Natural killer cell (primary cell): ENCODE measurements around the gene PAQR5. TPM values are rescaled to one million over a fixed set of nuclear protein-coding genes. Genes with fewer than 3 reads are reported as not detected.

Experiments used
- ATAC-seq, 3 donors: fragments of 150-1000 bp in 2 of 3; fragments of 200-7000 bp in 1 of 3; cut with Tn5 transposase; 1 replicate in 1 of 3; 2 replicates in 2 of 3; pipeline ENCODE4 v1.10.0; 2021; ENCODE audit warnings: mild to moderate bottlenecking in 2 of 3, moderate library complexity in 2 of 3
- DNase-seq, 2 donors: peaks; one replicate each; pipeline versions ENCODE4 v3.0.0 to v3.0.0-alpha.2; 2013 to 2021; ENCODE audit warnings: mixed read lengths in 1 of 2
- H3K27ac ChIP-seq: one replicate; pipeline ENCODE4 v1.5.1; 2013; ENCODE audit warnings: mild to moderate bottlenecking, low read length
- H3K27me3 ChIP-seq: one replicate; pipeline ENCODE4 v1.6.1; 2013; ENCODE audit warnings: low read length; ENCODE audit not compliant: control insufficient read depth, insufficient read depth
- H3K36me3 ChIP-seq: one replicate; pipeline ENCODE4 v1.6.1; 2013; ENCODE audit warnings: low read length; ENCODE audit not compliant: control insufficient read depth, insufficient read depth
- H3K4me1 ChIP-seq: one replicate; pipeline ENCODE4 v1.6.1; 2013; ENCODE audit warnings: low read length; ENCODE audit not compliant: control insufficient read depth, insufficient read depth
- H3K4me3 ChIP-seq: one replicate; pipeline ENCODE4 v1.5.1; 2013; ENCODE audit warnings: low read length
- H3K9me3 ChIP-seq: one replicate; pipeline ENCODE4 v1.6.1; 2013; ENCODE audit warnings: low read length; ENCODE audit not compliant: control insufficient read depth, insufficient read depth
- H3K27ac Mint-ChIP-seq, 2 donors: one replicate each; pipeline ENCODE4 v1.8.0; 2022; ENCODE audit warnings: mild to moderate bottlenecking in 2 of 2, mixed read lengths in 2 of 2, moderate library complexity in 1 of 2
- H3K27me3 Mint-ChIP-seq, 2 donors: one replicate each; pipeline ENCODE4 v1.8.0; 2022; ENCODE audit warnings: low read depth in 2 of 2, mixed read lengths in 2 of 2
- H3K36me3 Mint-ChIP-seq: one replicate; pipeline ENCODE4 v1.8.0; 2022; ENCODE audit warnings: mixed read lengths
- H3K4me1 Mint-ChIP-seq, 2 donors: one replicate each; pipeline ENCODE4 v1.8.0; 2022; ENCODE audit warnings: mixed read lengths in 2 of 2
- H3K4me3 Mint-ChIP-seq: one replicate; pipeline ENCODE4 v1.8.0; 2022; ENCODE audit warnings: mild to moderate bottlenecking, moderate library complexity, mixed read lengths
- H3K9me3 Mint-ChIP-seq, 2 donors: one replicate each; pipeline ENCODE4 v1.8.0; 2022; ENCODE audit warnings: mixed read lengths in 2 of 2
- WGBS: methylation state at CpG from one replicate; pipeline ENCODE4 v1.1.7; 2013; ENCODE audit warnings: missing lambda C conversion rate; ENCODE audit not compliant: insufficient coverage; 5-methylcytosine and 5-hydroxymethylcytosine counted together
- intact Hi-C: fragments of 100-400 bp; cut with micrococcal nuclease; formaldehyde crosslinking; loops from one replicate; pipeline ENCODE4 v1.14.2; 2022
- total RNA-seq, 4 donors: library from RNA; stranded (reverse); fragments of 120-200 nt in 1 of 4; gene quantifications; one replicate each; pipeline versions ENCODE4 v1.2.3 to v1.2.4, GENCODE V29; 2013 to 2022
- TF ChIP-seq, protein P1 (sequence below): fragments of 200-600 bp; IDR thresholded peaks from one replicate; pipeline ENCODE4 v1.8.0; 2022; ENCODE audit warnings: antibody characterized with exemption

Gene PAQR5
- total RNA-seq, 3 donors from 2014 or later (not counting 1 experiment from before 2014, with no cell fraction given) = 0.40 to 1.1 (median 0.59) TPM

GRCh38 chr15:69319384-69320375, 21.0 kb downstream of the PAQR5 start:
- Mint-ChIP-seq H3K27me3 (peaks cover 5 to 12% of the 10 kb centered on the region in 2 donors), H3K4me3 (no peak overlapping the region), H3K9me3 (no peaks in the 10 kb centered on the region), H3K4me1 (no peaks in the 10 kb centered on the region), H3K27ac (no peak overlapping the region), H3K36me3 (no peaks in the 10 kb centered on the region)
- TF ChIP-seq, protein P1, sequence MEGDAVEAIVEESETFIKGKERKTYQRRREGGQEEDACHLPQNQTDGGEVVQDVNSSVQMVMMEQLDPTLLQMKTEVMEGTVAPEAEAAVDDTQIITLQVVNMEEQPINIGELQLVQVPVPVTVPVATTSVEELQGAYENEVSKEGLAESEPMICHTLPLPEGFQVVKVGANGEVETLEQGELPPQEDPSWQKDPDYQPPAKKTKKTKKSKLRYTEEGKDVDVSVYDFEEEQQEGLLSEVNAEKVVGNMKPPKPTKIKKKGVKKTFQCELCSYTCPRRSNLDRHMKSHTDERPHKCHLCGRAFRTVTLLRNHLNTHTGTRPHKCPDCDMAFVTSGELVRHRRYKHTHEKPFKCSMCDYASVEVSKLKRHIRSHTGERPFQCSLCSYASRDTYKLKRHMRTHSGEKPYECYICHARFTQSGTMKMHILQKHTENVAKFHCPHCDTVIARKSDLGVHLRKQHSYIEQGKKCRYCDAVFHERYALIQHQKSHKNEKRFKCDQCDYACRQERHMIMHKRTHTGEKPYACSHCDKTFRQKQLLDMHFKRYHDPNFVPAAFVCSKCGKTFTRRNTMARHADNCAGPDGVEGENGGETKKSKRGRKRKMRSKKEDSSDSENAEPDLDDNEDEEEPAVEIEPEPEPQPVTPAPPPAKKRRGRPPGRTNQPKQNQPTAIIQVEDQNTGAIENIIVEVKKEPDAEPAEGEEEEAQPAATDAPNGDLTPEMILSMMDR = no peak
- DNase-seq = no peak
- no peaks in the 10 kb centered on the region for H3K4me1 ChIP-seq
- no peaks in the 10 kb centered on the region for H3K27me3 ChIP-seq
- no peak overlapping the region for H3K27ac ChIP-seq
- H3K4me3 ChIP-seq = no peak overlapping the region
- intact Hi-C loops = no loop called here
- ATAC-seq = peak in 1 of 3 donors; percentile 61
- WGBS = 38% methylated on average over 18 of the region's 19 CpGs
- no peaks in the 10 kb centered on the region for H3K9me3 ChIP-seq
- no peaks in the 10 kb centered on the region for H3K36me3 ChIP-seq

DNA sequence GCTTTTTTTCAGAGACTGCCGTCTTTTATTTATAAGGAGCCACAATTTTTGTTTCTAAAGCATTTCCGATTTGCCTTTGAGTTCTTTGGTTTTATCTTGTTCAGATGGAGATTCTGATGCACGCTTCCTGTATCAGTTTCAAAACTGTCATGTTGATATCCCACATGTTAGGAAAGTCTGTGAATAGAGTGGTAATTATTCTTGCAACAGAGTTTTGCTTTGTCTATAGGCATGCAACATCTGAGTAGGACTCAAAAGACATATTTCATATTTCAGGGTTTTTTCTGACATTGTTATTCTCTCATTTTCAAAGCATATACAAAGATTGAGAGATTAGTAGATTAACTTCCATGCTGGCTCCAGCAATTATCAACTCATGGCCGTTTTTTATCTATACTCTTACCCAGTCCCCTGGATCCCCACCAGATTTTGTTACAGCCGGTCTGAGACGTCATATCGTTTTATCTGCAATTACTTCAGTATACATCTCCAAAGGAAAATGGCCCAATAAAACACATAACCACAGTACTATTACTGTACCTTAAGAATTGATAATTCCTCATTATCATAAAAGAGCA, 22.4 kb downstream of the PAQR5 start:
- Histone ChIP-seq H3K27me3 (no peaks in the 10 kb centered on the region), H3K4me3 (no peak overlapping the region), H3K27ac (no peak overlapping the region), H3K9me3 (no peaks in the 10 kb centered on the region), H3K36me3 (no peaks in the 10 kb centered on the region), H3K4me1 (no peaks in the 10 kb centered on the region)
- H3K9me3 Mint-ChIP-seq = no peaks in the 10 kb centered on the region
- whole genome bisulfite sequencing = 64% methylated on average over 7 of the region's 7 CpGs
- ATAC-seq (no peak), DNase-seq (no peak)
- TF ChIP-seq, protein P1 = no peak
- no peak overlapping the region for H3K4me3 Mint-ChIP-seq
- peaks cover 5 to 20% of the 10 kb centered on the region in 2 donors for H3K27me3 Mint-ChIP-seq
- no peaks in the 10 kb centered on the region for H3K4me1 Mint-ChIP-seq
- intact Hi-C loops = no loop called here
- H3K36me3 Mint-ChIP-seq = no peaks in the 10 kb centered on the region
- no peak overlapping the region for H3K27ac Mint-ChIP-seq

DNA sequence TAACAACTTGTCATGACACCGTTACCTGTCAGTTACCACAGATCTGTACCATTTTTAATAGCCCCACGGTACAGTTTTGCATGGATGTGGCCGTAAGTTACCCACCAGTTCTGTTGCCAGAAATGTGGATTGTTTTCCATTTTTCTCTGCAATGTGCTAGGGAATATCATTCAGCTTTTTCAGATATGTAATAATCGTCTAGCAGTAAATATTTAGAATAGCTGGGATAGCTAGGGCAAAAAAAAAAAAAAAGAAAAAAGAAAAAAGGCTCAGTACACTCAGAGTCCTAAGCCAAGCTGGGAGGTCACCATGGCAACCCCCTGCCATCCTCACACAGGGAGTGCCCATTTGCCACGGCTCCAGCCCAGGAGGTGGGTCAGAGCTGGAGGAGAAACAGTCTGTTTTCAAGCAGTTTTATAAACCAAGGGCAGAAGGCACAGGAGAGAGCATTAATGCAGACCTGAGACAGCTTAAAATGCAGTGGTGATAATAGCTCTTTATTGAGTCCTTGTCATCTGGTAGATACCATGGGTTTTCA, 25.2 kb downstream of the PAQR5 start:
- ATAC-seq = no peak
- H3K4me3 Mint-ChIP-seq = no peak overlapping the region
- WGBS = 86% methylated on average over 4 of the region's 5 CpGs

More for the DNA sequence above, 25.2 kb downstream of the PAQR5 start:
- Mint-ChIP-seq H3K27me3 (peaks cover 8 to 20% of the 10 kb centered on the region in 2 donors), H3K4me1 (no peaks in the 10 kb centered on the region), H3K27ac (no peak overlapping the region), H3K9me3 (no peaks in the 10 kb centered on the region), H3K36me3 (no peaks in the 10 kb centered on the region)
- no peaks in the 10 kb centered on the region for H3K4me1 ChIP-seq
- intact Hi-C loops = no loop called here
- H3K9me3 ChIP-seq = no peaks in the 10 kb centered on the region
- no peak overlapping the region for H3K27ac ChIP-seq
- TF ChIP-seq, protein P1 = no peak
- H3K36me3 ChIP-seq = no peaks in the 10 kb centered on the region
- H3K27me3 ChIP-seq = no peaks in the 10 kb centered on the region
- DNase-seq = no peak
- no peak overlapping the region for H3K4me3 ChIP-seq
